ENCODE data around the gene GPBAR1.

The GPBAR1 gene

GRCh38 chr2:218293715-218294429, 33.1 kb downstream of the GPBAR1 start:
- no peaks in the 10 kb centered on the region for H3K36me3 ChIP-seq (ENCODE audit: control insufficient read depth, insufficient read depth, low read length)
- no peaks in the 10 kb centered on the region for H3K9me3 ChIP-seq (ENCODE audit: control insufficient read depth, insufficient read depth, low read length)
- no peak overlapping the region for H3K9ac ChIP-seq (ENCODE audit: low read depth, low read length)
- no peaks in the 10 kb centered on the region for H3K27me3 ChIP-seq (ENCODE audit: control insufficient read depth, insufficient read depth, low read length)
- H3K4me1 ChIP-seq (ENCODE audit: control insufficient read depth, insufficient read depth, low read length) = peaks cover 2% of the 10 kb centered on the region
- no peak overlapping the region for H3K4me3 ChIP-seq (ENCODE audit: low read depth, low read length)

- no peaks in the 10 kb centered on the region for H3K36me3 ChIP-seq (ENCODE audit: control insufficient read depth, insufficient read depth, low read length)
- no peaks in the 10 kb centered on the region for H3K9me3 ChIP-seq (ENCODE audit: control insufficient read depth, insufficient read depth, low read length)
- no peak overlapping the region for H3K4me3 ChIP-seq (ENCODE audit: low read depth, low read length)
- H3K4me1 ChIP-seq (ENCODE audit: control insufficient read depth, insufficient read depth, low read length) = peaks cover 2% of the 10 kb centered on the region
- no peak overlapping the region for H3K9ac ChIP-seq (ENCODE audit: low read depth, low read length)
- H3K27me3 ChIP-seq (ENCODE audit: control insufficient read depth, insufficient read depth, low read length) = no peaks in the 10 kb centered on the region
Measured at GRCh38 chr2:218294430-218295022, 33.7 kb downstream of the GPBAR1 start.

GRCh38 chr2:218295029-218295428, 34.2 kb downstream of the GPBAR1 start:
- no peak overlapping the region for H3K9ac ChIP-seq (ENCODE audit: low read depth, low read length)
- no peaks in the 10 kb centered on the region for H3K36me3 ChIP-seq (ENCODE audit: control insufficient read depth, insufficient read depth, low read length)
- no peaks in the 10 kb centered on the region for H3K9me3 ChIP-seq (ENCODE audit: control insufficient read depth, insufficient read depth, low read length)
- no peak overlapping the region for H3K4me3 ChIP-seq (ENCODE audit: low read depth, low read length)
- H3K4me1 ChIP-seq (ENCODE audit: control insufficient read depth, insufficient read depth, low read length) = peaks cover 2% of the 10 kb centered on the region
- no peaks in the 10 kb centered on the region for H3K27me3 ChIP-seq (ENCODE audit: control insufficient read depth, insufficient read depth, low read length)

- no peak overlapping the region for H3K4me3 ChIP-seq (ENCODE audit: low read depth, low read length)
- H3K27me3 ChIP-seq (ENCODE audit: control insufficient read depth, insufficient read depth, low read length) = no peaks in the 10 kb centered on the region
- no peaks in the 10 kb centered on the region for H3K9me3 ChIP-seq (ENCODE audit: control insufficient read depth, insufficient read depth, low read length)
- no peaks in the 10 kb centered on the region for H3K36me3 ChIP-seq (ENCODE audit: control insufficient read depth, insufficient read depth, low read length)
- H3K9ac ChIP-seq (ENCODE audit: low read depth, low read length) = no peak overlapping the region
- peaks cover 2% of the 10 kb centered on the region for H3K4me1 ChIP-seq (ENCODE audit: control insufficient read depth, insufficient read depth, low read length)
Measured at GRCh38 chr2:218296200-218296599, 35.4 kb downstream of the GPBAR1 start.

GRCh38 chr2:218296847-218297246, 36.0 kb downstream of the GPBAR1 start:
- H3K4me3 ChIP-seq (ENCODE audit: low read depth, low read length) = no peak overlapping the region
- H3K4me1 ChIP-seq (ENCODE audit: control insufficient read depth, insufficient read depth, low read length) = peaks cover 2% of the 10 kb centered on the region
- no peak overlapping the region for H3K9ac ChIP-seq (ENCODE audit: low read depth, low read length)
- no peaks in the 10 kb centered on the region for H3K27me3 ChIP-seq (ENCODE audit: control insufficient read depth, insufficient read depth, low read length)
- H3K9me3 ChIP-seq (ENCODE audit: control insufficient read depth, insufficient read depth, low read length) = no peaks in the 10 kb centered on the region
- no peaks in the 10 kb centered on the region for H3K36me3 ChIP-seq (ENCODE audit: control insufficient read depth, insufficient read depth, low read length)

GRCh38 chr2:218298314-218298875, 37.6 kb downstream of the GPBAR1 start:
- Histone ChIP-seq H3K9me3 (ENCODE audit: control insufficient read depth, insufficient read depth, low read length) (no peaks in the 10 kb centered on the region), H3K4me1 (ENCODE audit: control insufficient read depth, insufficient read depth, low read length) (no peaks in the 10 kb centered on the region), H3K36me3 (ENCODE audit: control insufficient read depth, insufficient read depth, low read length) (no peaks in the 10 kb centered on the region), H3K9ac (ENCODE audit: low read depth, low read length) (no peak overlapping the region), H3K4me3 (ENCODE audit: low read depth, low read length) (no peak overlapping the region), H3K27me3 (ENCODE audit: control insufficient read depth, insufficient read depth, low read length) (no peaks in the 10 kb centered on the region)

GRCh38 chr2:218300141-218300540, 39.3 kb downstream of the GPBAR1 start:
- no peaks in the 10 kb centered on the region for H3K4me1 ChIP-seq (ENCODE audit: control insufficient read depth, insufficient read depth, low read length)
- H3K36me3 ChIP-seq (ENCODE audit: control insufficient read depth, insufficient read depth, low read length) = no peaks in the 10 kb centered on the region
- no peaks in the 10 kb centered on the region for H3K27me3 ChIP-seq (ENCODE audit: control insufficient read depth, insufficient read depth, low read length)
- no peak overlapping the region for H3K4me3 ChIP-seq (ENCODE audit: low read depth, low read length)
- H3K9me3 ChIP-seq (ENCODE audit: control insufficient read depth, insufficient read depth, low read length) = no peaks in the 10 kb centered on the region
- H3K9ac ChIP-seq (ENCODE audit: low read depth, low read length) = no peak overlapping the region

GRCh38 chr2:218301176-218301819, 40.5 kb downstream of the GPBAR1 start:
- Histone ChIP-seq H3K4me1 (ENCODE audit: control insufficient read depth, insufficient read depth, low read length) (no peaks in the 10 kb centered on the region), H3K4me3 (ENCODE audit: low read depth, low read length) (no peak overlapping the region), H3K27me3 (ENCODE audit: control insufficient read depth, insufficient read depth, low read length) (no peaks in the 10 kb centered on the region), H3K36me3 (ENCODE audit: control insufficient read depth, insufficient read depth, low read length) (no peaks in the 10 kb centered on the region), H3K9me3 (ENCODE audit: control insufficient read depth, insufficient read depth, low read length) (no peaks in the 10 kb centered on the region), H3K9ac (ENCODE audit: low read depth, low read length) (no peak overlapping the region)

GRCh38 chr2:218305383-218305782, 44.6 kb downstream of the GPBAR1 start:
- no peak overlapping the region for H3K4me3 ChIP-seq (ENCODE audit: low read depth, low read length)
- no peak overlapping the region for H3K9ac ChIP-seq (ENCODE audit: low read depth, low read length)
- no peaks in the 10 kb centered on the region for H3K36me3 ChIP-seq (ENCODE audit: control insufficient read depth, insufficient read depth, low read length)
- H3K9me3 ChIP-seq (ENCODE audit: control insufficient read depth, insufficient read depth, low read length) = no peaks in the 10 kb centered on the region
- no peaks in the 10 kb centered on the region for H3K4me1 ChIP-seq (ENCODE audit: control insufficient read depth, insufficient read depth, low read length)
- no peaks in the 10 kb centered on the region for H3K27me3 ChIP-seq (ENCODE audit: control insufficient read depth, insufficient read depth, low read length)

GRCh38 chr2:218306184-218306920, 45.5 kb downstream of the GPBAR1 start:
- Histone ChIP-seq H3K9me3 (ENCODE audit: control insufficient read depth, insufficient read depth, low read length) (no peaks in the 10 kb centered on the region), H3K4me3 (ENCODE audit: low read depth, low read length) (no peak overlapping the region), H3K36me3 (ENCODE audit: control insufficient read depth, insufficient read depth, low read length) (no peaks in the 10 kb centered on the region), H3K27me3 (ENCODE audit: control insufficient read depth, insufficient read depth, low read length) (no peaks in the 10 kb centered on the region), H3K4me1 (ENCODE audit: control insufficient read depth, insufficient read depth, low read length) (no peaks in the 10 kb centered on the region), H3K9ac (ENCODE audit: low read depth, low read length) (no peak overlapping the region)

GRCh38 chr2:218307415-218308090, 46.7 kb downstream of the GPBAR1 start:
- no peaks in the 10 kb centered on the region for H3K36me3 ChIP-seq (ENCODE audit: control insufficient read depth, insufficient read depth, low read length)
- H3K9ac ChIP-seq (ENCODE audit: low read depth, low read length) = no peak overlapping the region
- H3K27me3 ChIP-seq (ENCODE audit: control insufficient read depth, insufficient read depth, low read length) = no peaks in the 10 kb centered on the region
- H3K4me1 ChIP-seq (ENCODE audit: control insufficient read depth, insufficient read depth, low read length) = no peaks in the 10 kb centered on the region
- no peaks in the 10 kb centered on the region for H3K9me3 ChIP-seq (ENCODE audit: control insufficient read depth, insufficient read depth, low read length)
- H3K4me3 ChIP-seq (ENCODE audit: low read depth, low read length) = no peak overlapping the region
